SK-N-MC (cell line): ENCODE results near the gene RAB18.
A peak's percentile ranks its signal among the peaks of the same experiment; 100 is the strongest.

Experiments used
- DNase-seq: peaks from one replicate; pipeline ENCODE4 v3.0.0-alpha.2; 2011; ENCODE audit warnings: low read depth, low spot score
- H3K27ac ChIP-seq: fragments of 200-600 bp; sonication (generic); 2 replicates; pipeline ENCODE4 v1.5.1; 2016; ENCODE audit warnings: mixed run types
- H3K36me3 ChIP-seq: fragments of 200-600 bp; sonication (generic); 2 replicates; pipeline ENCODE4 v1.6.1; 2017; ENCODE audit warnings: antibody characterized with exemption, low read length, mixed read lengths; ENCODE audit not compliant: insufficient read depth
- H3K4me3 ChIP-seq: fragments of 200-600 bp; sonication (generic); 2 replicates; pipeline ENCODE4 v1.5.1; 2016
- H3K9ac ChIP-seq: fragments of 200-600 bp; sonication (generic); 2 replicates; pipeline ENCODE4 v1.8.0; 2017; ENCODE audit warnings: mixed run types, mixed read lengths; ENCODE audit not compliant: insufficient read length
- H3K9me3 ChIP-seq: fragments of 200-600 bp; sonication (generic); 2 replicates; pipeline ENCODE4 v1.6.1; 2017; ENCODE audit warnings: low read depth, mild to moderate bottlenecking, antibody characterized with exemption, low read length, moderate library complexity, mixed read lengths
- EZH2 ChIP-seq: fragments of 200-600 bp; sonication (generic); IDR thresholded peaks from one replicate; pipeline ENCODE4 v1.6.1; 2017; ENCODE audit warnings: antibody characterized with exemption
- FOXP2 ChIP-seq: optimal IDR thresholded peaks from 2 replicates; pipeline ENCODE3; 2011; ENCODE audit warnings: mild to moderate bottlenecking, moderate library complexity; ENCODE audit not compliant: insufficient read depth; ENCODE audit errors: extremely low read length, control extremely low read depth
- POLR2AphosphoS5 ChIP-seq: IDR thresholded peaks from 2 replicates; pipeline ENCODE4 v1.6.1; 2012; ENCODE audit warnings: mild to moderate bottlenecking, low read depth, low read length, borderline replicate concordance

The RAB18 gene

GRCh38 chr10:27513451-27514191 is 9.5 kb downstream of the RAB18 start:
- DNase-seq: no peak
- no peak overlapping the region for H3K4me3 ChIP-seq
- no peak overlapping the region; the same call in 1 of the 2 replicates for H3K27ac ChIP-seq
- peaks cover 5% of the 10 kb centered on the region; the same call in 1 of the 2 replicates for H3K36me3 ChIP-seq
- no peak overlapping the region for H3K9ac ChIP-seq
- no peaks in the 10 kb centered on the region for H3K9me3 ChIP-seq
- TF ChIP-seq POLR2AphosphoS5 (no peak), FOXP2 (no peak), EZH2 (no peak)

- H3K9ac ChIP-seq: no peak overlapping the region
Observed at GRCh38 chr10:27514243-27514642, 10.1 kb downstream of the RAB18 start.

GRCh38 chr10:27518261-27518660 is 14.2 kb downstream of the RAB18 start:
- DNase-seq: no peak
- no peaks in the 10 kb centered on the region; the same call in 1 of the 2 replicates for H3K36me3 ChIP-seq
- no peak overlapping the region for H3K9ac ChIP-seq
- H3K4me3 ChIP-seq: no peak overlapping the region
- TF ChIP-seq POLR2AphosphoS5: no peak
- no peak for TF ChIP-seq FOXP2
- TF ChIP-seq EZH2: no peak
- H3K27ac ChIP-seq: no peak overlapping the region
- H3K9me3 ChIP-seq: no peaks in the 10 kb centered on the region

More at GRCh38 chr10:27514243-27514642, 10.1 kb downstream of the RAB18 start:
- Histone ChIP-seq H3K9me3 (no peaks in the 10 kb centered on the region), H3K36me3 (peaks cover 5% of the 10 kb centered on the region; the same call in 1 of the 2 replicates), H3K4me3 (no peak overlapping the region), H3K27ac (no peak overlapping the region; the same call in 1 of the 2 replicates)
- no peak for TF ChIP-seq POLR2AphosphoS5
- TF ChIP-seq EZH2: no peak
- no peak for TF ChIP-seq FOXP2
- no peak for DNase-seq

- no peak for DNase-seq
Observed at GRCh38 chr10:27525819-27526218, 21.7 kb downstream of the RAB18 start.

DNA sequence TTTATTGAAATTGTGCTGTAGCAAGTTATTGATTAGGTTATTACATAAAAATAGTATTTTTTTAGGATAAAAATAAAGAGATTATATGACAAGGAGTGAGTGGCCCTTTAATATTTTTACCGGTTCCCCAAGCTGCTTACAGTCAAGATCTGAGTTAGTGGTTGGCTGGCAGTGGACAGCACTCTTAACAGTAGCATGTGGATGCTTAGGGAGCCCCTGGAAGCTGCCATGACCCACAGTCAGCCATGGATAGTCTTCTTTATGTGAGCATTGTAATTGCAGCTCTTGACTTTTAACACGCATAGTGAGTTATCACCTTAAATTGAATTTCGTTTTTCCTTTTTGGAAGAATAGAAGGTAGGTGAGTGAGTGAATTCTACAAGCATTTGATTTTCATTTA is 22.1 kb downstream of the RAB18 start:
- TF ChIP-seq POLR2AphosphoS5 (no peak), FOXP2 (no peak)
- H3K27ac ChIP-seq: peak overlapping the region; percentile 98
- H3K36me3 ChIP-seq: no peaks in the 10 kb centered on the region
- H3K9ac ChIP-seq: no peak overlapping the region
- H3K4me3 ChIP-seq: no peak overlapping the region
- DNase-seq: no peak
- no peaks in the 10 kb centered on the region for H3K9me3 ChIP-seq

More at GRCh38 chr10:27525819-27526218, 21.7 kb downstream of the RAB18 start:
- TF ChIP-seq EZH2 (no peak), POLR2AphosphoS5 (no peak), FOXP2 (no peak)
- H3K27ac ChIP-seq: peak overlapping the region; percentile 98
- no peak overlapping the region for H3K9ac ChIP-seq
- H3K4me3 ChIP-seq: no peak overlapping the region
- no peaks in the 10 kb centered on the region for H3K36me3 ChIP-seq
- no peaks in the 10 kb centered on the region for H3K9me3 ChIP-seq

GRCh38 chr10:27527666-27528295 is 23.7 kb downstream of the RAB18 start:
- TF ChIP-seq EZH2: no peak
- no peak for TF ChIP-seq FOXP2
- TF ChIP-seq POLR2AphosphoS5: no peak
- Histone ChIP-seq H3K4me3 (peak overlapping the region; percentile 74), H3K9me3 (no peaks in the 10 kb centered on the region), H3K36me3 (no peaks in the 10 kb centered on the region), H3K27ac (peak overlapping the region; percentile 98), H3K9ac (peak overlapping the region; percentile 61)
- DNase-seq: peak; percentile 47

GRCh38 chr10:27529010-27529783 is 25.1 kb downstream of the RAB18 start:
- Histone ChIP-seq H3K27ac (peak overlapping the region; percentile 98), H3K36me3 (peaks cover 8% of the 10 kb centered on the region), H3K9ac (peak overlapping the region; percentile 61), H3K9me3 (no peaks in the 10 kb centered on the region), H3K4me3 (peak overlapping the region; percentile 74)
- DNase-seq: no peak
- TF ChIP-seq EZH2: no peak
- TF ChIP-seq FOXP2: no peak

GRCh38 chr10:27530477-27530876 is 26.4 kb downstream of the RAB18 start:
- DNase-seq: no peak
- Histone ChIP-seq H3K36me3 (peaks cover 21% of the 10 kb centered on the region), H3K9me3 (no peaks in the 10 kb centered on the region), H3K27ac (peak overlapping the region; percentile 98), H3K9ac (peak overlapping the region; percentile 51), H3K4me3 (peak overlapping the region; percentile 43)
- TF ChIP-seq FOXP2 (no peak), POLR2AphosphoS5 (no peak), EZH2 (no peak)
